PFSK-1 (cell line): ENCODE data around the gene BAZ2B.

ENCODE experiments used
- FOXP2 ChIP-seq: optimal IDR thresholded peaks from 2 replicates; pipeline ENCODE3; 2011; ENCODE audit warnings: borderline replicate concordance, control low read depth, inconsistent platforms; ENCODE audit not compliant: insufficient read depth; ENCODE audit errors: extremely low read length, extremely low read depth
- POLR2AphosphoS5 ChIP-seq: IDR thresholded peaks from 2 replicates; pipeline ENCODE4 v1.6.1; 2012; ENCODE audit warnings: low read depth, mild to moderate bottlenecking, control low read depth, low read length, moderate library complexity
- SIN3A ChIP-seq: IDR thresholded peaks from 2 replicates; pipeline ENCODE4 v1.6.1; 2012; ENCODE audit warnings: mild to moderate bottlenecking, low read length, moderate library complexity, borderline replicate concordance; ENCODE audit not compliant: insufficient read depth
- TAF1 ChIP-seq: IDR thresholded peaks from 2 replicates; pipeline ENCODE4 v1.6.1; 2012; ENCODE audit warnings: low read length, control low read depth, borderline replicate concordance; ENCODE audit not compliant: insufficient read depth
- TF ChIP-seq, protein P1 (sequence below), 2 experiments: IDR thresholded peaks; 2 replicates each; pipeline versions ENCODE4 v1.6.1 to v1.8.0; 2011 to 2012; ENCODE audit warnings: low read depth in 2 of 2, low read length in 2 of 2, control low read depth in 1 of 2, inconsistent platforms in 1 of 2, mild to moderate bottlenecking in 1 of 2, moderate library complexity in 1 of 2; ENCODE audit not compliant: insufficient read depth in 1 of 2

DNA sequence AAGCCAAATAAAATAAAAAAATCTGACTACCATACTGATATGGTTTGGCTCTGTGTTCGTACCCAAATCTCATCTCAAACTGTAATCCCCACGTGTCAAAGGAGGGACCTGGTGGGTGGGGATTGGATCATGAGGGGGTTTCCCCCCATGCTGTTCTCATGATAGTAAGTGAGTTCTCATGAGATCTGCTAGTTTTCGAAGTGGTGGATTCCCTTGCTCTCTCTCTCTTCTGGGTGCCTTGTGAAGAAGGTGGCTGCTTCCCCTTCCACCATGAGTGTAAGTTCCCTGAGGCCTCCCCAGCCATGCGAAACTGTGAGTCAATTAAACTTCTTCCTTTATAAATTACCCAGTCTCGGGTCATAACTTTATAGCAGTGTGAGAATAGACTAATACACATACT is 206.1 kb downstream of the BAZ2B start:
- TF ChIP-seq TAF1: no peak
- TF ChIP-seq, protein P1, sequence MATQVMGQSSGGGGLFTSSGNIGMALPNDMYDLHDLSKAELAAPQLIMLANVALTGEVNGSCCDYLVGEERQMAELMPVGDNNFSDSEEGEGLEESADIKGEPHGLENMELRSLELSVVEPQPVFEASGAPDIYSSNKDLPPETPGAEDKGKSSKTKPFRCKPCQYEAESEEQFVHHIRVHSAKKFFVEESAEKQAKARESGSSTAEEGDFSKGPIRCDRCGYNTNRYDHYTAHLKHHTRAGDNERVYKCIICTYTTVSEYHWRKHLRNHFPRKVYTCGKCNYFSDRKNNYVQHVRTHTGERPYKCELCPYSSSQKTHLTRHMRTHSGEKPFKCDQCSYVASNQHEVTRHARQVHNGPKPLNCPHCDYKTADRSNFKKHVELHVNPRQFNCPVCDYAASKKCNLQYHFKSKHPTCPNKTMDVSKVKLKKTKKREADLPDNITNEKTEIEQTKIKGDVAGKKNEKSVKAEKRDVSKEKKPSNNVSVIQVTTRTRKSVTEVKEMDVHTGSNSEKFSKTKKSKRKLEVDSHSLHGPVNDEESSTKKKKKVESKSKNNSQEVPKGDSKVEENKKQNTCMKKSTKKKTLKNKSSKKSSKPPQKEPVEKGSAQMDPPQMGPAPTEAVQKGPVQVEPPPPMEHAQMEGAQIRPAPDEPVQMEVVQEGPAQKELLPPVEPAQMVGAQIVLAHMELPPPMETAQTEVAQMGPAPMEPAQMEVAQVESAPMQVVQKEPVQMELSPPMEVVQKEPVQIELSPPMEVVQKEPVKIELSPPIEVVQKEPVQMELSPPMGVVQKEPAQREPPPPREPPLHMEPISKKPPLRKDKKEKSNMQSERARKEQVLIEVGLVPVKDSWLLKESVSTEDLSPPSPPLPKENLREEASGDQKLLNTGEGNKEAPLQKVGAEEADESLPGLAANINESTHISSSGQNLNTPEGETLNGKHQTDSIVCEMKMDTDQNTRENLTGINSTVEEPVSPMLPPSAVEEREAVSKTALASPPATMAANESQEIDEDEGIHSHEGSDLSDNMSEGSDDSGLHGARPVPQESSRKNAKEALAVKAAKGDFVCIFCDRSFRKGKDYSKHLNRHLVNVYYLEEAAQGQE (IDR thresholded peaks at IDR 0.05; ENCODE audit: insufficient read depth in 1 of 2, low read depth in 2 of 2, low read length in 2 of 2): no peak
- TF ChIP-seq POLR2AphosphoS5: no peak
- no peak for TF ChIP-seq SIN3A
- no peak for TF ChIP-seq FOXP2
